Ishikawa (cell line): ENCODE results near the gene FAM131A.

ENCODE experiments used
- CEBPB ChIP-seq: IDR thresholded peaks from 2 replicates; pipeline ENCODE4 v1.6.1; 2012
- NFIC ChIP-seq: IDR thresholded peaks from 2 replicates; pipeline ENCODE4 v1.6.1; 2012
- RAD21 ChIP-seq: IDR thresholded peaks from 2 replicates; pipeline ENCODE4 v1.6.1; 2012; ENCODE audit warnings: low read depth

DNA sequence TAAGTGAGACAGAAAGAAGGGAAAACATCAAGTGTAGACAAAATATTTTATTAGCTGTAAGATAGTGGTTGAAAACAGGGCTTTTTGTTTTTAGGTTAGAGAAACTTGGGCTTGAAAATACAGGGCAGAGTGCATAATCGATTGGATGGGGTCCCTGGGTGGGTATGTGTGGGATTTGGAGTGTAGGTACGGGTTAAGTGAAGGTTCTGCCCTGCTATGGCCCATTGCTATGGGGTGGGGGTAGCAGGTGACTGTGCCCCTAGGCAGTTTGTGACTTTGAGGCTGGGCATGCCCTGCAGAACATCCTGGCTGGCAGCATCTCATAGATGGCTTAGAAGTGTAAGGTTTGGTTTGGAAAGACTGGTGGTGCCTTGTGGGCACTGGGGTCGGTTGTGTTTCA, 3.7 kb upstream of the FAM131A start:
- TF ChIP-seq NFIC (no peak), RAD21 (no peak), CEBPB (no peak)
